ENCODE data around the gene CHSY3.

Gene CHSY3

GRCh38 chr5:129945028-129945427 lies 40.8 kb downstream of the CHSY3 start:
- no peak for DNase-seq (ENCODE audit: low read depth in 1 of 2, low spot score in 1 of 2)

- no peak for DNase-seq (ENCODE audit: low read depth in 1 of 2, low spot score in 1 of 2)
Observed at GRCh38 chr5:129945774-129946270, 41.6 kb downstream of the CHSY3 start.

GRCh38 chr5:129951039-129951438 lies 46.8 kb downstream of the CHSY3 start:
- no peak for DNase-seq (ENCODE audit: low read depth in 1 of 2, low spot score in 1 of 2)

GRCh38 chr5:129958581-129958980 lies 54.3 kb downstream of the CHSY3 start:
- no peak for DNase-seq (ENCODE audit: low read depth in 1 of 2, low spot score in 1 of 2)

GRCh38 chr5:129960831-129961230 lies 56.6 kb downstream of the CHSY3 start:
- no peak for DNase-seq (ENCODE audit: low read depth in 1 of 2, low spot score in 1 of 2)

GRCh38 chr5:129962506-129962905 lies 58.2 kb downstream of the CHSY3 start:
- no peak for DNase-seq (ENCODE audit: low read depth in 1 of 2, low spot score in 1 of 2)

- DNase-seq (ENCODE audit: low read depth in 1 of 2, low spot score in 1 of 2): no peak
Observed at GRCh38 chr5:129963359-129963758, 59.1 kb downstream of the CHSY3 start.

GRCh38 chr5:129966071-129966470 lies 61.8 kb downstream of the CHSY3 start:
- no peak for DNase-seq (ENCODE audit: low read depth in 1 of 2, low spot score in 1 of 2)

GRCh38 chr5:129971714-129972113 lies 67.4 kb downstream of the CHSY3 start:
- DNase-seq (ENCODE audit: low read depth in 1 of 2, low spot score in 1 of 2): no peak

GRCh38 chr5:129972465-129973141 lies 68.3 kb downstream of the CHSY3 start:
- DNase-seq (ENCODE audit: low read depth in 1 of 2, low spot score in 1 of 2): no peak

GRCh38 chr5:129973716-129974426 lies 69.6 kb downstream of the CHSY3 start:
- no peak for DNase-seq (ENCODE audit: low read depth in 1 of 2, low spot score in 1 of 2)

GRCh38 chr5:129977810-129978209 lies 73.5 kb downstream of the CHSY3 start:
- DNase-seq (ENCODE audit: low read depth in 1 of 2, low spot score in 1 of 2): no peak

- DNase-seq (ENCODE audit: low read depth in 1 of 2, low spot score in 1 of 2): no peak
Observed at GRCh38 chr5:129978270-129978669, 74.0 kb downstream of the CHSY3 start.

GRCh38 chr5:129988453-129988852 lies 84.2 kb downstream of the CHSY3 start:
- no peak for DNase-seq (ENCODE audit: low read depth in 1 of 2, low spot score in 1 of 2)

GRCh38 chr5:129991780-129992179 lies 87.5 kb downstream of the CHSY3 start:
- DNase-seq (ENCODE audit: low read depth in 1 of 2, low spot score in 1 of 2): no peak

- DNase-seq (ENCODE audit: low read depth in 1 of 2, low spot score in 1 of 2): no peak
Observed at GRCh38 chr5:129996896-129997295, 92.6 kb downstream of the CHSY3 start.

GRCh38 chr5:130000460-130000859 lies 96.2 kb downstream of the CHSY3 start:
- DNase-seq (ENCODE audit: low read depth in 1 of 2, low spot score in 1 of 2): no peak

- DNase-seq (ENCODE audit: low read depth in 1 of 2, low spot score in 1 of 2): no peak
Observed at GRCh38 chr5:130002183-130002582, 97.9 kb downstream of the CHSY3 start.

- DNase-seq (ENCODE audit: low read depth in 1 of 2, low spot score in 1 of 2): no peak
Observed at GRCh38 chr5:130002876-130003275, 98.6 kb downstream of the CHSY3 start.

- no peak for DNase-seq (ENCODE audit: low read depth in 1 of 2, low spot score in 1 of 2)
Observed at GRCh38 chr5:130011986-130012385, 107.7 kb downstream of the CHSY3 start.

- no peak for DNase-seq (ENCODE audit: low read depth in 1 of 2, low spot score in 1 of 2)
Observed at GRCh38 chr5:130017173-130017572, 112.9 kb downstream of the CHSY3 start.

- no peak for DNase-seq (ENCODE audit: low read depth in 1 of 2, low spot score in 1 of 2)
Observed at GRCh38 chr5:130018641-130019040, 114.4 kb downstream of the CHSY3 start.

- DNase-seq (ENCODE audit: low read depth in 1 of 2, low spot score in 1 of 2): no peak
Observed at GRCh38 chr5:130021000-130021399, 116.7 kb downstream of the CHSY3 start.
